HG03432 (cell line): ENCODE results near the gene VASN.

Experiments
- ATAC-seq: cut with Tn5 transposase; IDR thresholded peaks from one replicate; pipeline ENCODE4 v1.9.1; 2021; ENCODE audit warnings: mild to moderate bottlenecking, moderate library complexity; ENCODE audit not compliant: unreplicated experiment

The VASN gene

DNA sequence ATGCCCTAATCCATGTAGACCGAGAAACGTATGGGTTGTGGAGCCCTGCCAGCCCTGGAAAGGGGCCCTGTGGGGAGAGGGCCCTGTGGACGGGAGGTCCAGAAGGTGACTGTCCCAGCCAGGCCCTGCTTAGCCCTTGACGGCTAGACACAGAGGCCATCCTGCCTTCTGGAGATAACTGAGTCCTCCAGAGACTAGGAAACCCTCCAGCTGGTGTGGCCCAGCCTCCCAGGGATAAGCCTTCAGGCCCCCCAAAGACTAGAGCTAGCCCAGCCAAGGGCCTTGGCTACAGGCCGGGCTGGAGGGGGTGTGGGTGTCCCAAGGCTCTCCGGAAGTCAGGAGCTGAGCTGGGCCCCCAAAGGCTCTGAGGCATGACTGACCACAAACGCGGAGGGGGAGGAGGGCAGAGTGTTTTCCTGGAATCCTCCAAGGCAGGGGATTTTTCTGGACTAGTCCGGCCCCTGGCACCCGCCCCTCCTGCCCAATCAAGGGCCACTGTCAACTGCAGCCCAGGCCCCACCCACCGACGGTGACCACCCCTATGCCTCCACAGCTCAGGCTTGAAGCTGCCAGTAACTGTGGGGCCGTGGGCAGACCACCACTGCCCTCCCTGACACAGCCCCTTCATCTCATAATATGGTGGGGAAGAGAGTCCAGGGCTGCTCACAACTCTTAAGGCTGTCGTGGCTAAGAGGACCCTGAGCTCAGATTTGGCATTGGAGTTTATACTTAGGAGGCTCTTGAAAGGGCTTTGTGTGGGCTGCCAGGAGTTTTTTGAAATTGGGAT lies 885 bp upstream of the VASN start:
- no peak for ATAC-seq

- peak; percentile 31 for ATAC-seq
Measured at GRCh38 chr16:4372001-4372577, 441 bp downstream of the VASN start.

- no peak for ATAC-seq
Measured at GRCh38 chr16:4372578-4373355, 1.1 kb downstream of the VASN start.

GRCh38 chr16:4373356-4373908 lies 1.8 kb downstream of the VASN start:
- ATAC-seq: no peak

DNA sequence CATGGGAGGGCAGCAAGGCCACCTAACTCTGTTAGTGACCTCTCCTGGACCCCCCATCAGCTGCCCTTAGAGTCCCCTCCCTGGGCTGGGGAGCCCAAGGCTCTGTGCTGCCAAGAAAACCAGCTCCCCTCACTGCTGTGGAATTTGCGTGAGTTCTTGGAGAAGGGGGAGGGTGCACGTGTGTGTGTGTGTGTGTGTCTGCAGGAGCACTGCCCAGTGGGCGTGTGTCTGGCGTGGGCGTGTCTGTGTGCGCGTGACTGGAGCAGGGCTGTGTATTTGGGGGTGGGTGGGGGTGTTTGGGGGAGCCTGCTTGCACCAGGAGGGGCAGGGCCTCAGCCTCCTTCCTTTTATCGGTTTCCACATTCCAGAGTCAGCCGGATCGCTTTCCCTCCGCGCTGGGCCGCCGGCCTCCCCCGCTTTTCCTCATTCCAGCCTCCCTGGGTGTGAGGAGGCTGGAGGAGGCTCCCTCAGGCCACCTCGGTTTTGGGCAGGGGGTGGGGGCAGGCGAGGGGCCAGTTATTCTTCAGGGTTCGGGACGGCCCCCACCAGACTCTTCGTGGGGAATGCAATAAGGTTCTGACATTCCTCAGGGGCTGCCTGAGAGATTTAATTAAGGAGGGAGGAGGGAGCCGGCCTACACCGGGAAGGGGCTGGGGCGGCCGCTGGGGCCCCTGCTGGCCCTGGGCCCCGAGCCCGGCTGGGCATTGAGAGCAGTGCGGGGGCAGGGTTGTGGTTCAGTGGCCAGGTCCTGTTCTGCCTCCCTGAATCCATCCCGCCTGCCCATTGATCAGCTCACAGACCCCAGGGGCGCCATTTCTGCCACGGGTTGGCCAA lies 2.5 kb downstream of the VASN start:
- no peak for ATAC-seq

- no peak for ATAC-seq
Measured at GRCh38 chr16:4375717-4376116, 4.1 kb downstream of the VASN start.

- ATAC-seq: no peak
Measured at GRCh38 chr16:4376126-4376892, 4.7 kb downstream of the VASN start.

- no peak for ATAC-seq
Measured at GRCh38 chr16:4376893-4377572, 5.4 kb downstream of the VASN start.

DNA sequence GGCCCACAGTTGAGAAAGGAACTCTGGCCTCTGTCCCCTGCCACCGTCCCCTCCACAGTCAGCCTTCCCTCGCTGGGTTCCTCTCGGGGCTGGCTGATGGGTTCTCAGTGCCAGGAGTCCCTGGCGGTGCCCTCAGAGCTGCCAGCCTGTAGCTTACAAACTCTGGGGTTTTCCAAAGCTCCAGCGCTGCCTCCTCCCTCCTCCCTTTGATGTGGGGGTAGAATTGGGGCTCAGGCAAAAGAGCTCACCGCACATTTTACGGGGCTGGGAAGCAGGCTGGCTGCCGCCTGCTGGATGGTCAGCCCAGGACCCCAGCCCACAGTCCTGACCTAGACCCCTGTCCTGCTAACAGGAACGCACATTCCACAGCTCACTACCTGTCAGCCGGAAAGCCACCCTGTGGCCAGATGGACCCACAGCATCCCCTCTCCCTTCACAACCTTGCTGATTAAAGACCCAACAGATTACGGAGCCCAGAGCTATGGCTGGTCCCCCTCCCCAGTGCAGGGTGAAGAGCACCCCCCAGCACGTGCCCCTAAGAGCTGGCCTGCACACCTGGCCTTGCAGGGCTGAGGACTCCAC lies 6.0 kb downstream of the VASN start:
- no peak for ATAC-seq

DNA sequence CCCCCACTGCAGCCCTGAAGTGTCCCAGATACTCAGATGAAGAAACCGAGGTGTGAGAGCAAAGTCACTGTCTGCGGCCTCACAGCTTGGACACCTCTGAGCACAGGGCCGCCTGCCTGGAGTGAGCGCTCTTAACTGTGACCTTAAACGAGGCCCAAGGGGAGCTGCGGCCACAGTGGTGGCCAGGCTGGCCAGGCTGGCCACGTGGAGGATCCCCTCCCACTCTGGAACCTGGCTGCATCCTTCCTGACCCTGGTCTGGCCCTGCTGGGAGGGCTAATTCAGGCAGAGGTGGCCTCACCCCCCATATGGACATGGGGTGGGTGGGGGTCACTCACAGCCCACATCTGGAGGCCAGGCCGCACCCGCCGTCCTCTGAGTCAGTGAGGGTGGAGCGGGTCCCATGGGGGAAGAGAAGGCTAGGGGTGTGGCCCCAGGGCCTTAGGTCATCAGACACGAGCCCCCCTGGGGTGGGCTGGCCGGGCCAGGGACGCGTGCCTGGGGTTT lies 6.6 kb downstream of the VASN start:
- ATAC-seq: no peak

DNA sequence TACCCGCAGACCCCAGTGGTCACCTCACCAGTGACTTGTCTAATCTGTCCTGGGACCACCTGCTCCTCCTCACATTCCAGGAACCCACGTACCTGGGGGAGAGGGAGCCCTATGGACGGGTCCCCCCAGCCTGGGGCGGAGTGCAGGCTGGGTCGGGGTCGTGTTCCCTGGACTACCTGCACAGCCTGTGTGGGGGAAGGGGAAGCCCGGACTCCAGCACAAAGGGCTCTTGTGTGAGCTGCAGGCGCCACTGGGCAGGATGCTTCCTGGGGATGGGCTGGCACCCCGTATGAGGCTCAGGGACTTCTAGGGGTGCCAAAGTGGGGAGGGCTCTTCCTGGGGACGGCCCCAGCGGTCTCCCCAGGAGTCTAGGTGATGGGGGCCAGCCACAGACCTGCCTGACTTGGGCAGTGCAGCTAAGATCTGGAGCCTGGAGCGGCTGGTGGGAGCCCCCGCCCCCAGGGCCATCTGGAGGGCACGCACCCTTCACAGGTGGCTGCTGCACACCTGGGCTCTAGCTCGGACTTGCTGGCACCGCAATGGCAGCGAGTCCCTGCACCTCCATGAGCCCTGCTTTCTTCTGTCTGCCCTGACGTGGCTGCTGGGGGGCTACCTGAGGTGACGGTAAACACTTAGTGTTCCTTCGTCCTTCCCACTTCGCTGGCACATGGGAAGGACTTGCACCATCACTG lies 7.5 kb downstream of the VASN start:
- no peak for ATAC-seq

GRCh38 chr16:4380119-4381063 lies 8.7 kb downstream of the VASN start:
- no peak for ATAC-seq

GRCh38 chr16:4381072-4381934 lies 9.7 kb downstream of the VASN start:
- ATAC-seq: no peak

DNA sequence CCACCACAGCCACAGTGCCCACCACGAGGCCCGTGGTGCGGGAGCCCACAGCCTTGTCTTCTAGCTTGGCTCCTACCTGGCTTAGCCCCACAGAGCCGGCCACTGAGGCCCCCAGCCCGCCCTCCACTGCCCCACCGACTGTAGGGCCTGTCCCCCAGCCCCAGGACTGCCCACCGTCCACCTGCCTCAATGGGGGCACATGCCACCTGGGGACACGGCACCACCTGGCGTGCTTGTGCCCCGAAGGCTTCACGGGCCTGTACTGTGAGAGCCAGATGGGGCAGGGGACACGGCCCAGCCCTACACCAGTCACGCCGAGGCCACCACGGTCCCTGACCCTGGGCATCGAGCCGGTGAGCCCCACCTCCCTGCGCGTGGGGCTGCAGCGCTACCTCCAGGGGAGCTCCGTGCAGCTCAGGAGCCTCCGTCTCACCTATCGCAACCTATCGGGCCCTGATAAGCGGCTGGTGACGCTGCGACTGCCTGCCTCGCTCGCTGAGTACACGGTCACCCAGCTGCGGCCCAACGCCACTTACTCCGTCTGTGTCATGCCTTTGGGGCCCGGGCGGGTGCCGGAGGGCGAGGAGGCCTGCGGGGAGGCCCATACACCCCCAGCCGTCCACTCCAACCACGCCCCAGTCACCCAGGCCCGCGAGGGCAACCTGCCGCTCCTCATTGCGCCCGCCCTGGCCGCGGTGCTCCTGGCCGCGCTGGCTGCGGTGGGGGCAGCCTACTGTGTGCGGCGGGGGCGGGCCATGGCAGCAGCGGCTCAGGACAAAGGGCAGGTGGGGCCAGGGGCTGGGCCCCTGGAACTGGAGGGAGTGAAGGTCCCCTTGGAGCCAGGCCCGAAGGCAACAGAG lies 10.5 kb downstream of the VASN start:
- no peak for ATAC-seq

- ATAC-seq: no peak
Measured at GRCh38 chr16:4382795-4383357, 11.2 kb downstream of the VASN start.
